HEK293T (cell line): Measurements from ENCODE around the gene CCDC146.

ENCODE experiments used
- CTCF ChIA-PET: fragments of 350-600 bp; formaldehyde crosslinking; extraction: SDS; loops from one replicate; lab custom pipeline; 2021; ENCODE audit warnings: antibody characterized with exemption, inconsistent platforms; lab: Yijun Ruan, JAX
- POLR2A ChIA-PET: fragments of 350-600 bp; formaldehyde crosslinking; extraction: SDS; loops from one replicate; lab custom pipeline; 2020; ENCODE audit warnings: antibody characterized with exemption, inconsistent platforms; lab: Yijun Ruan, JAX
- DNase-seq: peaks from one replicate; pipeline ENCODE4 v3.0.0; 2012; ENCODE audit warnings: mixed read lengths; ENCODE audit errors: extremely low spot score
- ARNT ChIP-seq: fragments of 450-650 bp; IDR thresholded peaks from 2 replicates; pipeline ENCODE4 v1.6.1; 2017; ENCODE audit warnings: mild to moderate bottlenecking
- BHLHE40 ChIP-seq: fragments of 450-650 bp; IDR thresholded peaks from 2 replicates; pipeline ENCODE4 v1.6.1; 2016; ENCODE audit warnings: mild to moderate bottlenecking, moderate library complexity, borderline replicate concordance
- CTBP1 ChIP-seq: fragments of 450-650 bp; IDR thresholded peaks from 2 replicates; pipeline ENCODE4 v1.6.1; 2016; ENCODE audit warnings: borderline replicate concordance
- ELF4 ChIP-seq: fragments of 450-650 bp; IDR thresholded peaks from 2 replicates; pipeline ENCODE4 v1.6.1; 2017; ENCODE audit warnings: antibody characterized with exemption
- FOXA1 ChIP-seq: fragments of 450-650 bp; IDR thresholded peaks from 2 replicates; pipeline ENCODE4 v1.6.1; 2016; ENCODE audit warnings: mild to moderate bottlenecking
- FOXK2 ChIP-seq: fragments of 450-650 bp; IDR thresholded peaks from 2 replicates; pipeline ENCODE4 v1.6.1; 2016; ENCODE audit warnings: mild to moderate bottlenecking
- FOXM1 ChIP-seq: fragments of 450-650 bp; IDR thresholded peaks from 2 replicates; pipeline ENCODE4 v1.6.1; 2017; ENCODE audit warnings: mild to moderate bottlenecking, borderline replicate concordance
- HDGF ChIP-seq: fragments of 450-650 bp; IDR thresholded peaks from 2 replicates; pipeline ENCODE4 v1.6.1; 2017; ENCODE audit warnings: antibody characterized with exemption, borderline replicate concordance
- L3MBTL2 ChIP-seq: fragments of 450-650 bp; conservative IDR thresholded peaks from 2 replicates; pipeline ENCODE4 v1.6.1; 2016; ENCODE audit warnings: mild to moderate bottlenecking
- LEF1 ChIP-seq: fragments of 450-650 bp; IDR thresholded peaks from 2 replicates; pipeline ENCODE4 v1.6.1; 2017; ENCODE audit warnings: mild to moderate bottlenecking, borderline replicate concordance
- NFRKB ChIP-seq: fragments of 450-650 bp; IDR thresholded peaks from 2 replicates; pipeline ENCODE4 v1.6.1; 2016; ENCODE audit warnings: mild to moderate bottlenecking, moderate library complexity
- PKNOX1 ChIP-seq: fragments of 450-650 bp; IDR thresholded peaks from 2 replicates; pipeline ENCODE4 v1.6.1; 2016
- SP1 ChIP-seq: fragments of 450-650 bp; IDR thresholded peaks from 2 replicates; pipeline ENCODE4 v1.6.1; 2017
- SUZ12 ChIP-seq: fragments of 450-650 bp; IDR thresholded peaks from 2 replicates; pipeline ENCODE4 v1.6.1; 2016; ENCODE audit warnings: mild to moderate bottlenecking
- TARDBP ChIP-seq: fragments of 450-650 bp; IDR thresholded peaks from 2 replicates; pipeline ENCODE4 v1.6.1; 2016
- ZNF384 ChIP-seq: fragments of 450-650 bp; IDR thresholded peaks from 2 replicates; pipeline ENCODE4 v1.6.1; 2016

The CCDC146 gene

DNA sequence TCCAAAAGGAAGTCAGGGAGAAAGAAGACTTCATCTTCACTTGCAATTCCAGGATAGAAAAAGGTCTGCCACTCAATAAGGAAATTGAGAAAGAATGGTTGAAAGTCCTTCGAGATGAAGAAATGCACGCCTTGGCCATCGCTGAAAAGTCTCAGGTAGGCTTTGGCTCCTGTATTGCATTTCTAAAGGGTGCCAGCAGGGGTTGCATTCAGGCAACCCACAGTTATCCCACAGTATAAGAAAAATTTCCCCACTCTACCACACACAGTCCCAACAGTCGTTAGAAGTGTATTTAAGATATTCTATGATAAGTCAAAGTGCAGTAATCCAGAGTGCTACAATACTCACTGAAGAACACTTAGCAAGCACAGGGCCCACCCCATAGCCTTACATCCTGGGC is 170.6 kb downstream of the CCDC146 start:
- DNase-seq = no peak

GRCh38 chr7:77295549-77295948 is 173.1 kb downstream of the CCDC146 start:
- DNase-seq = no peak
- ChIA-PET POLR2A (no interaction called here), CTCF (no interaction called here)
- TF ChIP-seq CTBP1 = no peak
- no peak for TF ChIP-seq TARDBP
- TF ChIP-seq L3MBTL2 = no peak
- no peak for TF ChIP-seq NFRKB
- TF ChIP-seq ELF4 = no peak
- TF ChIP-seq SUZ12 = no peak
- no peak for TF ChIP-seq HDGF
- no peak for TF ChIP-seq BHLHE40
- no peak for TF ChIP-seq ZNF384
- no peak for TF ChIP-seq SP1
- no peak for TF ChIP-seq LEF1
- no peak for TF ChIP-seq FOXA1
- TF ChIP-seq FOXK2 = no peak
- no peak for TF ChIP-seq PKNOX1
- no peak for TF ChIP-seq ARNT

More for the DNA sequence above, 170.6 kb downstream of the CCDC146 start:
- POLR2A ChIA-PET = no interaction called here
- TF ChIP-seq FOXM1 (no peak), LEF1 (no peak), CTBP1 (no peak), ARNT (no peak), HDGF (no peak), SUZ12 (no peak), SP1 (no peak), PKNOX1 (no peak), FOXA1 (no peak), ZNF384 (no peak), NFRKB (no peak)
- CTCF ChIA-PET = no interaction called here

DNA sequence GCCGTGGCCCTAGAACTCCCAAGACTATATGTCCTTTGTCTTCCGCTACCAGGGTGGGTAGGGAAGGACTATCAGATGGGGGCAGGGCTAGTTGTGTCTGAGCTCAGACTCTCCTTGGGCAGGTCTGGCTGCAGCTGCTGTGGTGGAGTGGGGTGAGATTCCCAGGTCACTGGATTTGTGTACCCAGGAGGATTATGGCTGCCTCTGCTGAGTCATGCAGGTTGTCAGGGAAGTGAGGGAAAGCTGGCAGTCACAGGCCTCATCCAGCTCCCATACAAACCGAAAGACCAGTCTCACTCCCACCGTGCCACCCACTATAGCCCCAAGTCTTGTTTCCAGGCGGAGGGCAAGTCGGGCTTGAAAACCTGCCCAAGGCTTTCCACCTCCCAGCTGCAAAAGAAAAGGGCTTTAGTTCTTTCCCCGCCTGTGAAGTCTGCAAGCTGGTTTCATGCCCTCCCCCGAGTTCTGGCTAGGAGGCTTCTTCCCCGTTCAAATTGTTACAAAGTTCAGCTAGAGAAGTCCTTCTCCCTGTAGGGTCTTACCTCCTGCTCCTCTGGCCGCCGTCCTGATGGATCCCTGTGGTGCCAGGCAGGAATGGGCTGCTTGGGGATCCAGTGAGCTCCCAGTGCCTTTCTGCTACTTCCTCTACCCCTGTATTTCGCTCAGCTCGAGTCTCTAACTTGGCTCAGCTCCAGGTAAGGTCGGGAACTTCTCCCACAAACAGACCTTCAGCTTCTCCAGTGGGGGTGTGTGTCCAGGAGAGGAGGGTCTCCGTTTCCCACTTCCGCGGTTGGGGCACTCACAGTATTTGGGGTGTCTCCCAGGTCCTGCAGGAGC is 184.0 kb downstream of the CCDC146 start:
- no peak for TF ChIP-seq LEF1
- TF ChIP-seq ARNT = no peak
- TF ChIP-seq HDGF = no peak
- no peak for TF ChIP-seq SP1
- TF ChIP-seq ELF4 = no peak
- no peak for TF ChIP-seq PKNOX1
- no peak for DNase-seq
- ChIA-PET CTCF (no interaction called here), POLR2A (no interaction called here)

- no peak for DNase-seq
- ChIA-PET CTCF (no interaction called here), POLR2A (no interaction called here)
- no peak for TF ChIP-seq ARNT
These were observed 186.4 kb downstream of the CCDC146 start for GRCh38 chr7:77308792-77309191.

- CTCF ChIA-PET = no interaction called here
These were observed 187.4 kb downstream of the CCDC146 start for GRCh38 chr7:77309714-77310220.

DNA sequence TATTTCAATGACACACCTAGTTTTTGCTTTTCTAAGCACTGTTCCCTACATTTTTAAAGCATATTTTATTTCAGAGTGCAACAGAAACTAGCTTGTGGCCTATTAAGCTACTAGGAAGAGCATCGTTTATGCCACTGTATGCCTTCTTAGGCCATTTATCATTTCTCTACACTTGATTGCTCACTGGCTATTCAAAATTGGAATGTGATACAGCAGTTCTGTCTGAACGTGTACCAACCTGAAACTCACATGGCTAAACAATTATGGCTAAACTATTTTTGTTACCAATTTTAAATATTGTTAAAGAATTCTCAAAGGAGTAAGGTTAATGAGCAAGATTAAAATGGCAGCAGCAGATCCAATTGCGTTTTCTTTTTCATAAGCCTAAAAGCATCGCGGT is 188.6 kb downstream of the CCDC146 start:
- DNase-seq = no peak
- TF ChIP-seq SP1 (no peak), FOXA1 (no peak), CTBP1 (no peak), FOXM1 (no peak), L3MBTL2 (no peak), PKNOX1 (no peak), ARNT (no peak)
- CTCF ChIA-PET = no interaction called here
- POLR2A ChIA-PET = no interaction called here

More at GRCh38 chr7:77309714-77310220, 187.4 kb downstream of the CCDC146 start:
- TF ChIP-seq ELF4 (no peak), NFRKB (no peak), ZNF384 (no peak), TARDBP (no peak), CTBP1 (no peak), BHLHE40 (no peak), HDGF (no peak)
- no peak for DNase-seq
- POLR2A ChIA-PET = no interaction called here

DNA sequence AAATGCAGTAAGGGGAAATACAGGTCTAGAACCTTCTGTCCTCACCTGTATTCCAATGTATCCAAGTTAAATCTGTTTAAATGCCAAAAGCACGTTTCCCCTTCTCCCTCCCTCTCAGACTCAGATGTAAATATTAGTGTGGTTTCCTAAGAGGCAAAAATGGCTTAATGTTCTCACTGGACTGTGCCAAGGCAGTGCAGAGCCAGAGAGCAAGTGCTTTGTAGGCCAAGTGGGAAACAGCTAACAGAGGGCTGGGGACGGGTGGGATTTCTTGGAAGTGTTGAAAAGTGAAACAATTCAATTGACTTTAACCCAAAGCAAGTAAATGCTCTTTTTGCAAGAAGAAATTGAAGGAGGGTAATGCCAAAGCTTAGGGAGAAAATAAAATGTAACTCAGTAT is 190.7 kb downstream of the CCDC146 start:
- CTCF ChIA-PET = no interaction called here
- POLR2A ChIA-PET = no interaction called here
- DNase-seq = no peak
- no peak for TF ChIP-seq PKNOX1
- no peak for TF ChIP-seq ELF4
- no peak for TF ChIP-seq SP1
- no peak for TF ChIP-seq FOXA1
- no peak for TF ChIP-seq CTBP1
- TF ChIP-seq TARDBP = no peak
- no peak for TF ChIP-seq NFRKB
- TF ChIP-seq BHLHE40 = no peak
- TF ChIP-seq ZNF384 = no peak
